Stimulated activated CD4-positive, alpha-beta T cell treated with anti-CD3 and anti-CD28 coated beads, Interleukin-12 subunit alpha, Interleukin-12 subunit beta, amount 100 ng/mL, for 48 hours (primary cell): ENCODE measurements around the gene PAK6.

Experiments
- DNase-seq, 3 donors: peaks; one replicate each; pipeline ENCODE4 v3.0.0-alpha.2; 2020; ENCODE audit warnings: low read depth in 2 of 3, low spot score in 1 of 3

PAK6 gene

GRCh38 chr15:40238532-40239403 is at the start of gene PAK6:
PAK6 (plus strand) TSS chr15:40239063; CDS start chr15:40264786, 25,723 bp downstream.
- peak; percentile 13 to 33 (median 13) for DNase-seq

- DNase-seq: no peak
These were observed 48.3 kb upstream of the PAK6 start for GRCh38 chr15:40190591-40190990.

- DNase-seq: no peak
These were observed 45.9 kb upstream of the PAK6 start for GRCh38 chr15:40192942-40193341.

- no peak for DNase-seq
These were observed 41.4 kb upstream of the PAK6 start for GRCh38 chr15:40197434-40197833.

- no peak for DNase-seq
These were observed 40.3 kb upstream of the PAK6 start for GRCh38 chr15:40198355-40199085.

GRCh38 chr15:40204100-40204499 is 34.8 kb upstream of the PAK6 start:
- DNase-seq: no peak

- DNase-seq: peak in 2 of 3 donors; percentile 12 to 63
These were observed 21.6 kb upstream of the PAK6 start for GRCh38 chr15:40217166-40217824.

GRCh38 chr15:40219801-40220200 is 19.1 kb upstream of the PAK6 start:
- DNase-seq: no peak

- no peak for DNase-seq
These were observed 16.7 kb upstream of the PAK6 start for GRCh38 chr15:40222131-40222530.

GRCh38 chr15:40226736-40227135 is 12.1 kb upstream of the PAK6 start:
- DNase-seq: no peak

GRCh38 chr15:40229316-40229715 is 9.5 kb upstream of the PAK6 start:
- no peak for DNase-seq

- no peak for DNase-seq
These were observed 8.9 kb upstream of the PAK6 start for GRCh38 chr15:40229956-40230355.

GRCh38 chr15:40232625-40233070 is 6.2 kb upstream of the PAK6 start:
- no peak for DNase-seq

- no peak for DNase-seq
These were observed 4.9 kb upstream of the PAK6 start for GRCh38 chr15:40233727-40234577.

- DNase-seq: no peak
These were observed 4.1 kb upstream of the PAK6 start for GRCh38 chr15:40234783-40235182.

- no peak for DNase-seq
These were observed 3.5 kb upstream of the PAK6 start for GRCh38 chr15:40235201-40235885.

GRCh38 chr15:40239404-40239692 is 485 bp downstream of the PAK6 start:
- no peak for DNase-seq

GRCh38 chr15:40239693-40240618 is 1.1 kb downstream of the PAK6 start:
- DNase-seq: no peak

GRCh38 chr15:40240619-40241221 is 1.9 kb downstream of the PAK6 start:
- DNase-seq: no peak
